Left lung (tissue), 10 donors: ENCODE results near the gene IPO8. TPM values are rescaled to one million over a fixed set of nuclear protein-coding genes. Genes with fewer than 3 reads are reported as not detected.

Experiments
- ATAC-seq: fragments of 200-7000 bp; cut with Tn5 transposase; one replicate; pipeline ENCODE4 v1.9.1; 2020; ENCODE audit warnings: moderate library complexity
- DNase-seq, 4 donors: peaks; one replicate each; pipeline ENCODE4 v3.0.0-alpha.2; 2013 to 2020
- H3K27ac ChIP-seq, 2 donors: fragments of 200-600 bp; sonication (generic) in 1 of 2; one replicate each; pipeline versions ENCODE4 v1.5.0 to v1.8.0; 2020 to 2021
- H3K27me3 ChIP-seq, 2 donors: fragments of 200-600 bp; sonication (generic) in 1 of 2; one replicate each; pipeline versions ENCODE4 v1.5.0 to v1.8.0; 2020 to 2021
- H3K36me3 ChIP-seq, 2 donors: fragments of 200-600 bp; sonication (generic) in 1 of 2; one replicate each; pipeline versions ENCODE4 v1.5.0 to v1.8.0; 2020 to 2021
- H3K4me1 ChIP-seq, 2 donors: fragments of 200-600 bp; one replicate each; pipeline ENCODE4 v1.8.0; 2021
- H3K4me3 ChIP-seq, 2 donors: fragments of 200-600 bp; sonication (generic) in 1 of 2; one replicate each; pipeline versions ENCODE4 v1.5.0 to v1.8.0; 2020 to 2021; ENCODE audit warnings: mild to moderate bottlenecking in 1 of 2
- H3K9me3 ChIP-seq, 2 donors: fragments of 200-600 bp; sonication (generic) in 1 of 2; one replicate each; pipeline versions ENCODE4 v1.5.0 to v1.8.0; 2020 to 2021
- intact Hi-C, 2 donors: fragments of 100-400 bp; cut with DNase I; formaldehyde crosslinking; loops; one replicate each; pipeline versions ENCODE4 v1.11.2 to v1.14.2; 2022
- polyA plus RNA-seq, 6 donors: library from polyadenylated mRNA; unstranded; fragments of 120-200 nt; gene quantifications; one replicate each; pipeline ENCODE4 v1.2.1, GENCODE V29; 2013; ENCODE audit not compliant: insufficient read length in 6 of 6
- total RNA-seq, 2 donors: library from RNA; stranded (reverse); fragmentation: NEBNext Ultra II Directional; extraction: Animal tissue kit (Norgen Biotek cat#: 25700); gene quantifications; one replicate each; pipeline ENCODE4 v1.2.1, GENCODE V29; 2021
- TF ChIP-seq, protein P1 (sequence below), 2 donors: fragments of 200-600 bp; sonication (generic) in 1 of 2; IDR thresholded peaks; one replicate each; pipeline versions ENCODE4 v1.5.0 to v1.8.0; 2021; ENCODE audit warnings: antibody characterized with exemption in 2 of 2
- donor health status: DM: no; HTN: yes; CAD: no.
- donor health status: DM: no; HTN: no; CAD: no.

Gene IPO8
- total and polyA plus RNA-seq, 8 donors, result 45.6 to 53.6 (median 49.8) TPM

DNA sequence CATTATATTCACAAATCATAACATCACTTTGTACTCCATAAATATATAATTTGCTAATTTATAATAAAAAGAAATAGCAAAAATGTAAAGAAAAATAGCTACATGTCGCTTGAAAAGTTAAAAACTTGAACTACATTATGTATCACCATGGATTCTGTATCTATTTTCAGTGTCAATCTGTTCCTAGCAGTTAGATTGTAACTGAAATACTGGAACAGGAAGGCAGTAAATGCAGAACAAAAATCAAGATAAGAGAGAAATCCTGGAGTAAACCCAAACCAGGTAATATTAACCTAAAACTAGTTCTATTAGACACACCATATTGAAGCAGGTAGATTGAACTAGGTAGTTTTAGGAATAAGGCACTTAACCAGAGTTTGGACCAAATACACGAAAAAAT, 60.3 kb downstream of the IPO8 start:
- intact Hi-C loops, result no loop called here
- no peak for ATAC-seq
- H3K4me1 ChIP-seq, result no peaks in the 10 kb centered on the region
- H3K4me3 ChIP-seq, result no peak overlapping the region
- H3K27ac ChIP-seq, result no peak overlapping the region
- no peak for DNase-seq
- H3K36me3 ChIP-seq, result peaks cover 0 to 83% of the 10 kb centered on the region in 2 donors
- TF ChIP-seq, protein P1, sequence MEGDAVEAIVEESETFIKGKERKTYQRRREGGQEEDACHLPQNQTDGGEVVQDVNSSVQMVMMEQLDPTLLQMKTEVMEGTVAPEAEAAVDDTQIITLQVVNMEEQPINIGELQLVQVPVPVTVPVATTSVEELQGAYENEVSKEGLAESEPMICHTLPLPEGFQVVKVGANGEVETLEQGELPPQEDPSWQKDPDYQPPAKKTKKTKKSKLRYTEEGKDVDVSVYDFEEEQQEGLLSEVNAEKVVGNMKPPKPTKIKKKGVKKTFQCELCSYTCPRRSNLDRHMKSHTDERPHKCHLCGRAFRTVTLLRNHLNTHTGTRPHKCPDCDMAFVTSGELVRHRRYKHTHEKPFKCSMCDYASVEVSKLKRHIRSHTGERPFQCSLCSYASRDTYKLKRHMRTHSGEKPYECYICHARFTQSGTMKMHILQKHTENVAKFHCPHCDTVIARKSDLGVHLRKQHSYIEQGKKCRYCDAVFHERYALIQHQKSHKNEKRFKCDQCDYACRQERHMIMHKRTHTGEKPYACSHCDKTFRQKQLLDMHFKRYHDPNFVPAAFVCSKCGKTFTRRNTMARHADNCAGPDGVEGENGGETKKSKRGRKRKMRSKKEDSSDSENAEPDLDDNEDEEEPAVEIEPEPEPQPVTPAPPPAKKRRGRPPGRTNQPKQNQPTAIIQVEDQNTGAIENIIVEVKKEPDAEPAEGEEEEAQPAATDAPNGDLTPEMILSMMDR (IDR thresholded peaks at IDR 0.05), result no peak
- H3K27me3 ChIP-seq, result no peaks in the 10 kb centered on the region
- H3K9me3 ChIP-seq, result no peaks in the 10 kb centered on the region

DNA sequence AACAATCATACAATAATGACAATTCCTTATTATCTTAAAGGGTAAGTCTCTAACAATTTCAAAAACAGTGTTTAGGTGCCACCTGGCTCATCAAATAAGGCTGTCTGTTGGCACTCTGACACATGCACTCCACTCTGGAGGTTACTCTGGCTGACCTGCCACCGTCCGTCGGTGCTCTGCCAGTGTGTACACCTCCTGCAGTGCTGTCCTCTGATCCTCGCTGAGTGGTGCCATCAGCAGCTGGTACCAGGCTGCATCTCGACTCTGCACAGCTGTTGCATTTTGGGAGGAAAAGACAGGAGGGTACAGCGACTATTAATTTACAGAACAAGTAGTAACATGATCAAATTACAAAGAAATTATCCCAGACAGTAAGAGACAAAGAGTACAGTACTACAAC, 63.9 kb downstream of the IPO8 start:
- Histone ChIP-seq H3K36me3 (peaks cover 0 to 86% of the 10 kb centered on the region in 2 donors), H3K4me1 (no peaks in the 10 kb centered on the region), H3K4me3 (no peak overlapping the region), H3K27ac (no peak overlapping the region), H3K27me3 (no peaks in the 10 kb centered on the region), H3K9me3 (no peaks in the 10 kb centered on the region)
- DNase-seq (peak in 1 of 4 donors; percentile 53), ATAC-seq (no peak)
- TF ChIP-seq, protein P1 (IDR thresholded peaks at IDR 0.05), result no peak
- intact Hi-C loops, result no loop called here

DNA sequence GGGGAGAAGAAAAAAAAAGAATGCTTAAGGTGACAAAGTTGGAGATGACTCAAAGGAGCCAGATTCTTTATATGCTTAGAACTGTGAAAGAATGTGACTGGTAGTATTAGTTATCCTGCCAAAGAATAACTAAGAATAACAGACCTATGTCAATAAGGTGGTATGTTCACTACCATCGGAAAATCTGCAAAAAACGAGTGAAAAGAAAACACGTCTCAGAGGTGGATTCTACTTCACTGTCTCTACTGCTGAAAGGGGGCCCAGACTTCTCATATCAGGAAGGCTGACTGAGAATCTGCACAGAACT, 64.7 kb downstream of the IPO8 start:
- Histone ChIP-seq H3K27ac (no peak overlapping the region), H3K4me3 (no peak overlapping the region), H3K9me3 (no peaks in the 10 kb centered on the region), H3K4me1 (no peaks in the 10 kb centered on the region), H3K36me3 (peaks cover 0 to 78% of the 10 kb centered on the region in 2 donors), H3K27me3 (no peaks in the 10 kb centered on the region)
- no peak for ATAC-seq
- no peak for DNase-seq
- intact Hi-C loops, result no loop called here
- TF ChIP-seq, protein P1 (IDR thresholded peaks at IDR 0.05), result no peak

DNA sequence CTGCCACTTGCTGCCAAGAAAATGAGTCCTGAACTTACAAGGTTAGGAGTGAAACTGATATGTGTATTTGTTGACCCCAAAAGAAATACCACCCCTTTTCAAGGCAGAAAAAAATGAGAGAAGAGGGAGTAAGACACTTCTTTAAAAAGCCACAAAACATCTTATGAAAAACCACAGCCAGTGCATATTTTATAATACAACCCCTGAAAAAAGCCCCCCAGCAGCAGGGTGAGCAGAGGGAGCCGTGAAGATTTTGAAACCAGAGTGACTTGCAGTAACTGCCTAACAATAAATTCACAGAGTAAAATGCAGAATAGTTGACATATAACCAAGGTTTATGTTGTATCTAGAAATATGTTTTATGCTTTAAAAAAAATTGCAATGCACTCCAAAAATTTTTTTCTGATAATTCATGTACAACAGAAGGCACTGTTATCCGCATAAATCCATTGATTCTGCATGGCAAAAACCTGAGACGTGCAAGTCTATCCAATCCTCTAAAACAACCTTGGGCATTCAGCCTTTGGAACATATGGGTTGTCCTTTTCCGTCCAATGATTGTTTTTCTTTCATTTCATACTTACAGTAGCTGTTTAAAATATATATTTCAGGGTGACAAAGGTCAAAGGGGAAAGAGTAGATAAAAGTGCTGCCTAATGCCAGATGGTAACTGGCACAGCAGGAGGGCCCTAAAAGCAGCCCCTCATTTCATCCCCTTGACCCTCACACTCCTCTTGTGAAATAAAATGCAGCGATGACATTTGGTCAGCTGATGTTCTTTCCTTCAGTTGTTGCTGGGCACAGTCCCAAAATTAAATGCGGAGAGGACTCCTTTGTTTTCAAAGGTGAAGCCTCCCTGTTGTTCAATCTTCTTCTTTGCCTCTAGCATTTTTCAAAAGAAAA, 65.3 kb downstream of the IPO8 start:
- Histone ChIP-seq H3K27ac (no peak overlapping the region), H3K27me3 (no peaks in the 10 kb centered on the region), H3K4me1 (no peaks in the 10 kb centered on the region), H3K4me3 (no peak overlapping the region), H3K36me3 (peaks cover 0 to 72% of the 10 kb centered on the region in 2 donors), H3K9me3 (no peaks in the 10 kb centered on the region)
- TF ChIP-seq, protein P1 (IDR thresholded peaks at IDR 0.05), result no peak
- DNase-seq (no peak), ATAC-seq (no peak)
- intact Hi-C loops, result no loop called here

DNA sequence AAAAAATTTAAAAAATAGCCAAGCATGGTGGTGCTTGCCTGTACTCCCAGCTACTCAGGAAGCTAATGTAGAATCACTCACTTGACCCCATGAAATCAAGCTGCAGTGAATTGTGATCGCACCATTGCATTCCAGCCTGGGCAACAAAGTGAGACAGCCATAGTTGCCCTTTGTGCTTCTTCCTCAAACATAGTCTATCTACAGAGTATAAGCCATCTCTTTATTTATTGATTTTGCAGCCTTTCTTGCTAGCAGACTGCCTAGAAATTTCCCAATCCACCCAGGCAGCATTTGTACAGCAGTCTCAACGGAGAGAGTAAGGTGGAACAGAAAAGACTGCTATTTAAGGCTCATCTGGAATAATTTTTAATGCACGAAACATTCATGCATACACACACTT, 68.8 kb downstream of the IPO8 start:
- H3K27me3 ChIP-seq, result no peaks in the 10 kb centered on the region
- ATAC-seq (no peak), DNase-seq (no peak)
- no peaks in the 10 kb centered on the region for H3K9me3 ChIP-seq
- intact Hi-C loops, result no loop called here
- TF ChIP-seq, protein P1 (IDR thresholded peaks at IDR 0.05), result no peak
- no peaks in the 10 kb centered on the region for H3K4me1 ChIP-seq
- no peak overlapping the region for H3K27ac ChIP-seq
- H3K4me3 ChIP-seq, result no peak overlapping the region
- H3K36me3 ChIP-seq, result peaks cover 0 to 41% of the 10 kb centered on the region in 2 donors
